ENCODE results near the gene PSMG4.

DNA sequence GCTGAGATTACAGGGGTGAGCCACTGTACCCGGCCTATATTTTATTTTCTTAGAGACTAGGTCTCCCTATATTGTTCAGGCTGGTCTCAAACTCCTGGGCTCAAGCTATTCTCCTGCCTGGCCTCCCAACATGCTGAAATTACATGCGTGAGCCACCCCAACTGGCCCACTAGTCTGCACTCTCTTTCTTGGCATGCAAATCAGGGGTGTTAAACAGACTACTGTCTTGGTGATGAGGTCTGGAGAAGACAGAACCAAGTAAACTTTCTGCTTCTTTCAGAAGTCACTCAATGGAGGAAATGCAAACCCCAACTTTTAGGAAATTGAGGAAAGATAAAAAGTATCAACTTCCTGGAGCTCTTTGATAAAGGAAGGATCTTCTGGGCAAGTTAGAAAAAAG is 23.3 kb upstream of the PSMG4 start:
- TF ChIP-seq CTCF (IDR thresholded peaks at IDR 0.05; ENCODE audit: insufficient read depth, low read length, poor library complexity, severe bottlenecking): no peak
- no peak for TF ChIP-seq EZH2phosphoT487 (conservative IDR thresholded peaks at IDR 0.05; ENCODE audit: low read length)
